Measurements from ENCODE around the gene ZFYVE27. TPM values are rescaled to one million over a fixed set of nuclear protein-coding genes. Genes with fewer than 3 reads are reported as not detected.

ZFYVE27 gene
- polyA plus RNA-seq, 3 donors: 6.2 to 31.1 (median 9.7) TPM

DNA sequence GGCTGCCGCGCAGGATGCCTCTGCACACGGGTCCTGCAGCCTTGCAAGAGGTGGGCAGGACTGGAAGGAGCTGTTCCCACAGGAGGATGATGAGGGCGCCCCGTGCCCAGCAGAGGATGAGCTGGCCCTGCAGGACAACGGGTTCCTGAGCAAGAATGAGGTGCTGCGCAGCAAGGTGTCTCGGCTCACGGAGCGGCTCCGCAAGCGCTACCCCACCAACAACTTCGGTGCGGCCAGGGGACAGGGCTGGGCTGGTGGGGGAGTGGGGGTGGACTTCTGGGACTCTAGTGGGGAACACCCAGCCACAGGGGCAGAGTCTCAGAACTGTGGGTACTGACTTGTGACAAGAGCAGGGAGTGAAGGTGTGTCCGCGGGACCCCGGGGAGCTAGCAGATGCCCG is 16.0 kb downstream of the ZFYVE27 start:
- Mint-ChIP-seq H3K36me3 (peaks cover 96 to 99% of the 10 kb centered on the region in 2 donors), H3K27ac (peak overlapping the region in 1 of 7 donors; percentile 21)
- 95% methylated on average over 11 of the region's 18 CpGs for WGBS (ENCODE audit: insufficient coverage)

DNA sequence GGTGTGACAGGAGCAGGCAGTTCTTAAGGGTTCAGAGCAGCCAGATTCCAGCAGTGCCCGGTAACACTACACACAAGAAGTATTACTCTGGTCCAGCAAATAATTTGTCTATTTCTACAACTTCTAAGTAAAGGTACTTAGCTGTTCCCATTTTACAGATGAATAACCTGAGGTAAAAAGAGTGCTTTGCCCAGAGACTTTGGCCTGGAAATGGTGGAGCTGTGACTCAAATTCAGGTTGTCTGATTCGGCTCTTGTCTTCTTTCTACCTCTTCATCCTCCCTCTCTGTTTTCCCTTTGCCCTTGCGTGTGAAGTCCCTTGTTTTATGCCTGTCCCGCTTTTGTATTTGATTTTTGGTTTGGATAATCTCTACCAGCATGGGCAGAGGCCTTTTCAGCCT is 17.8 kb downstream of the ZFYVE27 start:
- no peak for DNase-seq
- H3K9me3 Mint-ChIP-seq: peaks cover 0 to 2% (median 0%) of the 10 kb centered on the region in 7 donors
- Histone ChIP-seq H3K36me3 (replicated peaks in 1 of 2; ENCODE audit: control insufficient read depth in 1 of 2, insufficient read depth in 2 of 2, low read length in 2 of 2) (peaks cover 91 to 95% of the 10 kb centered on the region in 2 donors), H3K4me1 (ENCODE audit: control insufficient read depth in 1 of 2, insufficient read depth in 2 of 2, low read length in 2 of 2) (no peaks in the 10 kb centered on the region), H3K4me2 (replicated peaks; ENCODE audit: extremely low read depth, low read length, poor library complexity, severe bottlenecking) (no peak overlapping the region), H2AFZ (ENCODE audit: insufficient read depth, low read depth, low read length, poor library complexity, severe bottlenecking) (no peak overlapping the region), H4K20me1 (ENCODE audit: insufficient read depth, low read length) (peaks cover 4% of the 10 kb centered on the region), H3K27ac (ENCODE audit: low read depth in 1 of 2, low read length in 2 of 2) (no peak overlapping the region), H3K79me2 (ENCODE audit: insufficient read depth, low read length) (no peaks in the 10 kb centered on the region), H3K4me3 (replicated peaks in 1 of 3; ENCODE audit: low read depth in 2 of 3, low read length in 3 of 3) (no peak overlapping the region), H3K9ac (ENCODE audit: insufficient read depth, low read length, poor library complexity, severe bottlenecking) (no peak overlapping the region), H3K9me3 (replicated peaks in 1 of 2; ENCODE audit: control insufficient read depth in 1 of 2, insufficient read depth in 1 of 2, low read length in 2 of 2) (no peaks in the 10 kb centered on the region), H3K27me3 (ENCODE audit: control insufficient read depth in 2 of 2, insufficient read depth in 2 of 2, low read length in 2 of 2) (no peaks in the 10 kb centered on the region)
- intact Hi-C loops (cut with micrococcal nuclease): no loop called here
- no peak overlapping the region for H3K4me3 Mint-ChIP-seq
- no peak for TF ChIP-seq CTCF (IDR thresholded peaks at IDR 0.05)
- peak overlapping the region in 1 of 7 donors; percentile 42 for H3K27ac Mint-ChIP-seq
- no CpG with 5 or more reads among the region's 4 CpGs for WGBS (ENCODE audit: insufficient coverage)
- no peaks in the 10 kb centered on the region for H3K4me1 Mint-ChIP-seq
- H3K27me3 Mint-ChIP-seq (ENCODE audit: low read depth in 3 of 3): no peaks in the 10 kb centered on the region
- peaks cover 90 to 98% of the 10 kb centered on the region in 2 donors for H3K36me3 Mint-ChIP-seq

More for the DNA sequence above, 16.0 kb downstream of the ZFYVE27 start:
- H3K79me2 ChIP-seq (ENCODE audit: insufficient read depth, low read length): no peaks in the 10 kb centered on the region
- Mint-ChIP-seq H3K9me3 (peaks cover 0 to 2% (median 0%) of the 10 kb centered on the region in 7 donors), H3K4me3 (no peak overlapping the region), H3K27me3 (ENCODE audit: low read depth in 3 of 3) (no peaks in the 10 kb centered on the region), H3K4me1 (no peaks in the 10 kb centered on the region)
- TF ChIP-seq CTCF (IDR thresholded peaks at IDR 0.05): no peak
- H2AFZ ChIP-seq (ENCODE audit: insufficient read depth, low read depth, low read length, poor library complexity, severe bottlenecking): no peak overlapping the region
- H3K4me3 ChIP-seq (replicated peaks in 1 of 3; ENCODE audit: low read depth in 2 of 3, low read length in 3 of 3): no peak overlapping the region
- H3K4me2 ChIP-seq (replicated peaks; ENCODE audit: extremely low read depth, low read length, poor library complexity, severe bottlenecking): no peak overlapping the region
- H4K20me1 ChIP-seq (ENCODE audit: insufficient read depth, low read length): peaks cover 11% of the 10 kb centered on the region
- no peak for DNase-seq
- no peaks in the 10 kb centered on the region for H3K4me1 ChIP-seq (ENCODE audit: control insufficient read depth in 1 of 2, insufficient read depth in 2 of 2, low read length in 2 of 2)
- intact Hi-C loops (cut with micrococcal nuclease): no loop called here
- no peak overlapping the region for H3K27ac ChIP-seq (ENCODE audit: low read depth in 1 of 2, low read length in 2 of 2)
- no peak overlapping the region for H3K9ac ChIP-seq (ENCODE audit: insufficient read depth, low read length, poor library complexity, severe bottlenecking)
- peaks cover 96 to 100% of the 10 kb centered on the region in 2 donors for H3K36me3 ChIP-seq (replicated peaks in 1 of 2; ENCODE audit: control insufficient read depth in 1 of 2, insufficient read depth in 2 of 2, low read length in 2 of 2)
- H3K9me3 ChIP-seq (replicated peaks in 1 of 2; ENCODE audit: control insufficient read depth in 1 of 2, insufficient read depth in 1 of 2, low read length in 2 of 2): no peaks in the 10 kb centered on the region
- no peaks in the 10 kb centered on the region for H3K27me3 ChIP-seq (ENCODE audit: control insufficient read depth in 2 of 2, insufficient read depth in 2 of 2, low read length in 2 of 2)
